ENCODE results near the gene CFB. TPM values are rescaled to one million over a fixed set of nuclear protein-coding genes. Genes with fewer than 3 reads are reported as not detected.

The CFB gene
- total and polyA plus RNA-seq, 9 of the 15 experiments (the other 6 are each of a cell fraction or from before 2014, with no cell fraction given) = 0.08 to 0.91 (median 0.22) TPM; not detected in 4

DNA sequence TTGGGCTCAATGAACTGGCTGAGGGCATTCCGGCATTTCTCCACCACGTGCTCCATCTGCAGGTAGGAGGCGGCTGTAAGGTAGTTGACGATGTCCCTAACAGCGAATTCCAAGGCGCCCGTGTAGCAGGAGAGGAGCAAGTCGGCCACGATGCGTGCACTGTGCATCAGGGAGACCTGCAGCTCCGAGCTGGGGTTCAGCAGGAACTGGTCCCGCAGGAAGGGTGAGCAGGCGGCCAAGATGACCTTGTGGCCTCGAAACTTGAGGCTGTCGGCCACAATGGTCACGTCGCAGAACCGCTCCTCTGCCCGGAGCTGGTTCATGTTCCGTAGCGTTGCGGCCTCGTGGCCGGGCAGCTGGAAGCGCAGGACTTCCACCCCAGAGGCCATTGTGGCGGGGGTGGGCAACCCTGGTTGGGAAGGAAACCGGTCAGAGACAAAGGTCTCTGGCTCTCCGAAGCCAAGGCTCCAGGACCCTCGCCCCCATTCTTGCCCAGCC, 44.9 kb upstream of the CFB start (continued):
- no peak for TF ChIP-seq ZNF277 (CRISPR knock-in tag; IDR thresholded peaks at IDR 0.05; ENCODE audit: borderline replicate concordance)
- TF ChIP-seq, protein P1, sequence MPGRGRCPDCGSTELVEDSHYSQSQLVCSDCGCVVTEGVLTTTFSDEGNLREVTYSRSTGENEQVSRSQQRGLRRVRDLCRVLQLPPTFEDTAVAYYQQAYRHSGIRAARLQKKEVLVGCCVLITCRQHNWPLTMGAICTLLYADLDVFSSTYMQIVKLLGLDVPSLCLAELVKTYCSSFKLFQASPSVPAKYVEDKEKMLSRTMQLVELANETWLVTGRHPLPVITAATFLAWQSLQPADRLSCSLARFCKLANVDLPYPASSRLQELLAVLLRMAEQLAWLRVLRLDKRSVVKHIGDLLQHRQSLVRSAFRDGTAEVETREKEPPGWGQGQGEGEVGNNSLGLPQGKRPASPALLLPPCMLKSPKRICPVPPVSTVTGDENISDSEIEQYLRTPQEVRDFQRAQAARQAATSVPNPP (IDR thresholded peaks at IDR 0.05; ENCODE audit: borderline replicate concordance, insufficient read depth, insufficient read length) = no peak
- TF ChIP-seq NR2C2 (CRISPR knock-in tag; IDR thresholded peaks at IDR 0.05) = peak; percentile 73; the same call in 1 of the 2 replicates
- TF ChIP-seq NR2C2 (tag; IDR thresholded peaks at IDR 0.05) = no peak
- peak; percentile 5 for TF ChIP-seq CCNT2 (IDR thresholded peaks at IDR 0.05; ENCODE audit: borderline replicate concordance, extremely low read depth, insufficient read length, low read depth, low read length)
- TF ChIP-seq TEAD1 (CRISPR knock-in tag; IDR thresholded peaks at IDR 0.05) = peak in 1 of 2 experiments; percentile 74; a peak in 1 of 4 replicates
- TF ChIP-seq ZBTB17 (CRISPR knock-in tag; IDR thresholded peaks at IDR 0.05) = peak; percentile 70; the same call in 1 of the 2 replicates
- no peak for TF ChIP-seq HOXB6 (CRISPR knock-in tag; IDR thresholded peaks at IDR 0.05; ENCODE audit: borderline replicate concordance)
- peak; percentile 61; the same call in 1 of the 2 replicates for TF ChIP-seq SUPT5H (IDR thresholded peaks at IDR 0.05)
- no peak for TF ChIP-seq ZNF75A (CRISPR knock-in tag; IDR thresholded peaks at IDR 0.05)
- 0 out of 2 replicates have a peak, but pooled peaks have one; percentile 23 for TF ChIP-seq XRCC5 (IDR thresholded peaks at IDR 0.05; ENCODE audit: low read depth, low read length)
- TF ChIP-seq FOXK1 (CRISPR knock-in tag; IDR thresholded peaks at IDR 0.05; ENCODE audit: borderline replicate concordance) = peak; percentile 33; the same call in 1 of the 2 replicates
- TF ChIP-seq SP1 (CRISPR knock-in tag; IDR thresholded peaks at IDR 0.05) = peak; percentile 69; the same call in 1 of the 2 replicates
- peak; percentile 87 for TF ChIP-seq ZNF592 (IDR thresholded peaks at IDR 0.05)
- TF ChIP-seq OTX1 (CRISPR knock-in tag; IDR thresholded peaks at IDR 0.05) = no peak
- no peak for TF ChIP-seq E2F4 (CRISPR knock-in tag; IDR thresholded peaks at IDR 0.05; ENCODE audit: low read depth)
